IMR-90 (cell line): Measurements from ENCODE around the gene HSPA1L. TPM values are rescaled to one million over a fixed set of nuclear protein-coding genes. Genes with fewer than 3 reads are reported as not detected.

Source experiments
- ATAC-seq: fragments of 200-7000 bp; cut with Tn5 transposase; 2 replicates; pipeline ENCODE4 v1.9.1; 2020; ENCODE audit warnings: low read depth, mild to moderate bottlenecking, moderate library complexity
- BruUV-seq: library from RNA; stranded (reverse); fragments of 400-500 nt; replicated peaks from 2 replicates; lab custom pipeline; 2021; lab: Mats Ljungman, UMichigan
- CTCF ChIA-PET: fragments of 300-600 bp; formaldehyde crosslinking; extraction: SDS; loops from one replicate; lab custom pipeline; 2021; ENCODE audit warnings: antibody characterized with exemption; lab: Yijun Ruan, JAX
- POLR2A ChIA-PET: fragments of 300-600 bp; sonication (Branson Sonifier 250); formaldehyde crosslinking; loops from one replicate; lab custom pipeline; 2022; ENCODE audit warnings: antibody characterized with exemption; ENCODE audit not compliant: unreplicated experiment; lab: Charles Lee
- DNase-seq: peaks from one replicate; pipeline ENCODE4 v3.0.0; 2013
- H2AFZ ChIP-seq: replicated peaks from 2 replicates; pipeline ENCODE3; 2013; ENCODE audit warnings: low read length, mild to moderate bottlenecking; ENCODE audit not compliant: poor library complexity
- H2AK5ac ChIP-seq: 2 replicates; pipeline ENCODE4 v1.6.1; 2013; ENCODE audit warnings: low read depth, low read length, inconsistent platforms
- H2AK9ac ChIP-seq: replicated peaks from 2 replicates; pipeline ENCODE3; 2013; ENCODE audit warnings: mild to moderate bottlenecking, low read depth, low read length, moderate library complexity; ENCODE audit not compliant: poor library complexity
- H2BK120ac ChIP-seq: 2 replicates; pipeline ENCODE4 v1.6.1; 2013; ENCODE audit warnings: low read depth, low read length, inconsistent platforms
- H2BK15ac ChIP-seq: 3 replicates; pipeline ENCODE4 v1.6.1; 2013; ENCODE audit warnings: low read depth, low read length, inconsistent platforms
- H2BK20ac ChIP-seq: 2 replicates; pipeline ENCODE4 v1.6.1; 2013; ENCODE audit warnings: low read depth, mild to moderate bottlenecking, inconsistent platforms, low read length, moderate library complexity
- H2BK5ac ChIP-seq: 2 replicates; pipeline ENCODE4 v1.6.1; 2013; ENCODE audit warnings: mild to moderate bottlenecking, low read depth, low read length, inconsistent platforms; ENCODE audit not compliant: poor library complexity, severe bottlenecking
- H3K14ac ChIP-seq: replicated peaks from 2 replicates; pipeline ENCODE4 v1.6.1; 2013; ENCODE audit warnings: low read depth, low read length, inconsistent platforms
- H3K18ac ChIP-seq: 2 replicates; pipeline ENCODE4 v1.6.1; 2013; ENCODE audit warnings: low read depth, low read length, control low read depth
- H3K23ac ChIP-seq: 2 replicates; pipeline ENCODE4 v1.6.1; 2013; ENCODE audit warnings: low read depth, low read length, inconsistent platforms
- H3K27ac ChIP-seq: 2 replicates; pipeline ENCODE4 v1.5.1; 2013; ENCODE audit warnings: mild to moderate bottlenecking, control low read depth, low read length; ENCODE audit not compliant: insufficient read depth
- H3K27me3 ChIP-seq: 2 replicates; pipeline ENCODE4 v1.6.1; 2013; ENCODE audit warnings: low read length; ENCODE audit not compliant: control insufficient read depth, insufficient read depth
- H3K36me3 ChIP-seq: 2 replicates; pipeline ENCODE4 v1.6.1; 2013; ENCODE audit warnings: low read length, mixed read lengths; ENCODE audit not compliant: control insufficient read depth, insufficient read depth
- H3K4ac ChIP-seq: 2 replicates; pipeline ENCODE4 v1.6.1; 2013; ENCODE audit warnings: low read depth, low read length, inconsistent platforms
- H3K4me1 ChIP-seq: 2 replicates; pipeline ENCODE4 v1.6.1; 2013; ENCODE audit warnings: low read length, mixed read lengths; ENCODE audit not compliant: control insufficient read depth, insufficient read depth
- H3K4me2 ChIP-seq: 2 replicates; pipeline ENCODE4 v1.6.1; 2013; ENCODE audit warnings: low read depth, mild to moderate bottlenecking, control low read depth, low read length, moderate library complexity
- H3K4me3 ChIP-seq: 2 replicates; pipeline ENCODE4 v1.5.1; 2013; ENCODE audit warnings: low read depth, mild to moderate bottlenecking, control low read depth, low read length, moderate library complexity; ENCODE audit not compliant: insufficient read depth
- H3K56ac ChIP-seq: 2 replicates; pipeline ENCODE4 v1.6.1; 2013; ENCODE audit warnings: low read length, inconsistent platforms; ENCODE audit not compliant: insufficient read depth; ENCODE audit errors: extremely low read depth
- H3K79me1 ChIP-seq, 2 experiments: 2 replicates each; pipeline ENCODE4 v1.6.1; 2013; ENCODE audit warnings: low read length in 2 of 2, inconsistent platforms in 1 of 2, low read depth in 1 of 2
- H3K9ac ChIP-seq: 2 replicates; pipeline ENCODE4 v1.6.1; 2013; ENCODE audit warnings: low read depth, low read length, control low read depth
- H3K9me1 ChIP-seq: 2 replicates; pipeline ENCODE4 v1.6.1; 2013; ENCODE audit warnings: low read length, inconsistent platforms; ENCODE audit not compliant: insufficient read depth
- H3K9me3 ChIP-seq: 2 replicates; pipeline ENCODE4 v1.6.1; 2013; ENCODE audit warnings: low read length; ENCODE audit not compliant: control insufficient read depth, insufficient read depth
- H4K20me1 ChIP-seq: 2 replicates; pipeline ENCODE4 v1.6.1; 2013; ENCODE audit warnings: low read length, inconsistent platforms; ENCODE audit not compliant: insufficient read depth
- H4K5ac ChIP-seq: 2 replicates; pipeline ENCODE4 v1.6.1; 2013; ENCODE audit warnings: mild to moderate bottlenecking, low read depth, low read length, control low read depth
- H4K8ac ChIP-seq, 2 experiments: 2 replicates each; pipeline ENCODE4 v1.6.1; 2013; ENCODE audit warnings: low read depth in 2 of 2, low read length in 2 of 2, control low read depth in 1 of 2, inconsistent platforms in 1 of 2
- H4K91ac ChIP-seq: 2 replicates; pipeline ENCODE4 v1.6.1; 2013; ENCODE audit warnings: low read depth, low read length, inconsistent platforms; ENCODE audit not compliant: insufficient read depth
- FOS ChIP-seq: fragments of 150-350 bp; IDR thresholded peaks from 2 replicates; pipeline ENCODE4 v1.6.1; 2016; ENCODE audit warnings: low read depth, low read length
- MAZ ChIP-seq: IDR thresholded peaks from 2 replicates; pipeline ENCODE4 v1.6.1; 2012; ENCODE audit warnings: low read depth, mild to moderate bottlenecking, low read length, improper control_type of control experiment, moderate library complexity, borderline replicate concordance
- RAD21 ChIP-seq: IDR thresholded peaks from 2 replicates; pipeline ENCODE4 v1.6.1; 2012; ENCODE audit warnings: low read length, improper control_type of control experiment
- WGBS, 2 experiments: methylation state at CpG; one replicate each; pipeline versions ENCODE4 v1.1.5 to v1.1.7; 2013; ENCODE audit warnings: missing lambda C conversion rate in 2 of 2; ENCODE audit not compliant: insufficient read length in 1 of 2; ENCODE audit errors: extremely low coverage in 2 of 2; 5-methylcytosine and 5-hydroxymethylcytosine counted together
- dilution Hi-C: fragments of 300-500 bp; cut with HindIII; formaldehyde crosslinking; loops from one replicate; pipeline ENCODE4 v1.14.3; 2018; ENCODE audit warnings: low sequenced_read_pairs; ENCODE audit not compliant: unreplicated experiment
- in situ Hi-C: fragments of 300-500 bp; cut with MboI; formaldehyde crosslinking; loops from 3 replicates; pipeline ENCODE4 v1.14.3; 2019; ENCODE audit warnings: low sequenced_read_pairs, inconsistent platforms, mixed read lengths
- intact Hi-C: fragments of 100-400 bp; cut with micrococcal nuclease; formaldehyde crosslinking; loops from 2 replicates; pipeline ENCODE4 v1.10.0; 2022
- polyA plus RNA-seq, 3 experiments: library from polyadenylated mRNA; depleted of rRNA; stranded (reverse); fragments of >200 nt; gene quantifications; 2 replicates each; pipeline ENCODE4 v1.2.3, GENCODE V29; 2012; ENCODE audit warnings: low replicate concordance in 1 of 3
- total RNA-seq: library from RNA; depleted of rRNA; stranded (reverse); fragments of >200 nt; gene quantifications from 2 replicates; pipeline ENCODE4 v1.2.3, GENCODE V29; 2012
- TF ChIP-seq, protein P1 (sequence below): fragments of 150-350 bp; IDR thresholded peaks from 2 replicates; pipeline ENCODE4 v1.6.1; 2017; ENCODE audit warnings: mild to moderate bottlenecking, antibody characterized with exemption, low read length, low read depth

The HSPA1L gene
- total and polyA plus RNA-seq, 2 of the 4 experiments (the other 2 are of a cell fraction): 0.97 to 1.3 TPM

DNA sequence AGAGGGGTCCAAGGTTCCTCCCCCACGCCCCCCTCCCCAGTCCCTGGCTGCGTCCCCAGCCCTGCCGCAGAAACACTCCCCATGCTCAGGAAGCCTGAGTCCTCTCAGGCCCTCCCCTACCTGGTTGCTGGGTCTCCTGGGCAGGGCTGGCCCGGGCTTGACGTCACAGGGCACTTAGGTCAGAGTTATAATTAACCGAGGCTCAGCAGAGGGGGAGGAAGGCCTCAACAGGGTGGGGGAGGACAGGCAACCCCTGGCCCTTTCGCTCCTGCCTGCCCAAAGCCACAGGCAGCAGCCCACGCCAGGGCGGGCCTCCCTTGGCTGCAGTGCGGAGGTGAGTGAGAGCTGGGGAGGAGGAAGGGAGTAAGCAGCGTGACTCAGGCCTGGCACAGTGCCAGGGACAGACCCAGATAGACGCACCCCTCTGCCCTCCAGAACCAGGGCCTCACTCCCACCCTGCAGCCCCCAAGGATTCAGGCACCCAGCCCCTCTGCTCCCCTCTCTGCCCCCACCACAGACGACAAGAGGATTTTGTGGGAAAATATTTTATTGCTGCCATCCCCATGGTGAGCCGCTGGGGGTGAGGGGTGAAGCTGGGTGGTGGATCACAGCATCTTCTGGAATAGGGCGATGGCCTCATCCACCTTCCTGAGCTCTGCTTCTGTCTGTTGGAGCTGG is 38.0 kb downstream of the HSPA1L start, which contains the start of gene VWA7:
VWA7 (minus strand) TSS at position 340 of the 678 bp plus-strand sequence. CDS start 549 bp downstream, outside the sequence.
- ATAC-seq (peak; percentile 84), DNase-seq (peak; percentile 70)
- dilution Hi-C loops (no loop called here), in situ Hi-C loops (no loop called here), intact Hi-C loops (no loop called here)
- Histone ChIP-seq H4K8ac (peak within 1 kb of the TSS in 1 of 2 experiments; percentile 75; a peak in 2 of 4 replicates), H2AK9ac (peak within 1 kb of the TSS; percentile 96), H3K27me3 (no peaks in the 10 kb centered on the region), H2BK15ac (no peak within 1 kb of the TSS), H3K27ac (no peak within 1 kb of the TSS), H3K9me1 (0 out of 2 replicates have a peak, but pooled peaks cover 8% of the 10 kb centered on the region), H3K79me1 (0 out of 4 replicates have a peak, but pooled peaks cover 0 to 2% of the 10 kb centered on the region in 2 experiments), H3K56ac (no peak within 1 kb of the TSS), H2BK120ac (no peak within 1 kb of the TSS), H3K4ac (peak within 1 kb of the TSS; percentile 73), H3K9me3 (no peaks in the 10 kb centered on the region), H3K4me2 (peak within 1 kb of the TSS; percentile 54), H4K91ac (peak within 1 kb of the TSS; percentile 46; the same call in 1 of the 2 replicates), H2BK5ac (peak within 1 kb of the TSS; percentile 56), H3K4me1 (peaks cover 10% of the 10 kb centered on the region), H2AK5ac (peak within 1 kb of the TSS; percentile 43), H4K20me1 (no peaks in the 10 kb centered on the region), H3K14ac (peak within 1 kb of the TSS; percentile 83; the same call in 1 of the 2 replicates), H3K9ac (no peak within 1 kb of the TSS), H3K4me3 (no peak within 1 kb of the TSS), H3K23ac (no peak within 1 kb of the TSS), H3K18ac (no peak within 1 kb of the TSS), H4K5ac (no peak within 1 kb of the TSS), H3K36me3 (peaks cover 40% of the 10 kb centered on the region), H2AFZ (peak within 1 kb of the TSS; percentile 83), H2BK20ac (no peak within 1 kb of the TSS)
- ChIA-PET POLR2A (no interaction called here), CTCF (no interaction called here)
- no CpG with 5 or more reads among the region's 15 CpGs for WGBS, 2 experiments
- TF ChIP-seq MAZ: peak; percentile 76; the same call in 1 of the 2 replicates
- TF ChIP-seq RAD21: no peak
- 0 out of 2 replicates have a peak, but pooled peaks have one; percentile 8 for TF ChIP-seq FOS
- TF ChIP-seq, protein P1, sequence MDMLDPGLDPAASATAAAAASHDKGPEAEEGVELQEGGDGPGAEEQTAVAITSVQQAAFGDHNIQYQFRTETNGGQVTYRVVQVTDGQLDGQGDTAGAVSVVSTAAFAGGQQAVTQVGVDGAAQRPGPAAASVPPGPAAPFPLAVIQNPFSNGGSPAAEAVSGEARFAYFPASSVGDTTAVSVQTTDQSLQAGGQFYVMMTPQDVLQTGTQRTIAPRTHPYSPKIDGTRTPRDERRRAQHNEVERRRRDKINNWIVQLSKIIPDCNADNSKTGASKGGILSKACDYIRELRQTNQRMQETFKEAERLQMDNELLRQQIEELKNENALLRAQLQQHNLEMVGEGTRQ: 0 out of 2 replicates have a peak, but pooled peaks have one; percentile 7
- BruUV-seq: no TSS peak
